Activated CD4-positive, alpha-beta T cell treated with anti-CD3 and anti-CD28 coated beads, Interleukin-2, amount 10 ng/mL, durations not matched to agents 24 days and 14 days (primary cell): ENCODE measurements around the gene SLC25A4. TPM values are rescaled to one million over a fixed set of nuclear protein-coding genes. Genes with fewer than 3 reads are reported as not detected.

Experiments used
- total RNA-seq: library from RNA; stranded (reverse); gene quantifications from 2 replicates; pipeline ENCODE4 v1.2.3, GENCODE V29; 2022

SLC25A4 gene
- total RNA-seq, 1 donor from 2014 or later = 1.9 TPM

Other genes starting within 250 kb of the SLC25A4 start
- gene HELT, start 124.8 kb upstream of the SLC25A4 start, total RNA-seq = not detected in 2 replicates
- 56.6 and 59.3 TPM in 2 replicates for gene CFAP97, start 60.7 kb downstream of the SLC25A4 start, total RNA-seq
- gene SNX25, start 66.3 kb downstream of the SLC25A4 start, total RNA-seq = 27.0 and 27.3 TPM in 2 replicates